Measurements from ENCODE around the gene MRPL20. TPM values are rescaled to one million over a fixed set of nuclear protein-coding genes. Genes with fewer than 3 reads are reported as not detected.

Gene MRPL20
- polyA plus RNA-seq, 3 donors: 84.3 to 186 (median 156) TPM

DNA sequence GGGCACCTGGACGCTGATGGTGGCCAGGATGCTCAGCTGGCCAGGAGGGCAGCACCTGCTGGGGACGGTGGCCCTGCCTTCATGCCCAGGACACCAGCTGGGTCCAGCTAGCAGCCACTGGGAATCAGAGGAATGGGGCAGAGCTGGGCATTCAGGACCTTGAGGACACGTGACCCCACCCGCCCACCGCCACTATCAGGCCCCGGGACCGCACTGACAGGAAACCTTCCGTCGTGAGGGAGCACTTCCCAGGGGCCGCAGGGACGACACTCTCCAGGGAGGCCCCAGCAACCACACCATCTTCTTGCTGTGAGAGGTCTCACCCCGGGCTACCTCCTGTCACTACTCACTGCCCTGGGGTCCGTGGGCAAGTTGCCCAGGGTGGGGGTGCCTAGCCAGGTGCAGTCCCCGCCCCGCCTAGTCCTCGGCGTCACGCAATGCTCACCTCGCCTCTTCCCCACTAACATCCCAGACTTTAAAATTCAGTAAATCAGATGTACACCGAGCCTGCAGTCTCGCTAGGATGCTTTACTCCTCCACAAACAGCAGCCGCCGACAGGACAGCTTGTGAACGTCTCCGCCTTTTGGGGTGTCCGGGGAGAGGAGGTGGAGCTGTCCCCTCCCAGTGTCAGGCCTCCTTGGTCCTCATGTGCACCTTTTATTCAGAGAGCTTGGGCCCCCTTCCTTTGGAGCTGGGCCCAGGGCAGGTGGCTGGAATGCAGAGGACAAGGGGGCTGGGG, 33.3 kb upstream of the MRPL20 start:
- intact Hi-C loops (cut with micrococcal nuclease): no loop called here
- Histone ChIP-seq H3K9me3 (replicated peaks in 1 of 2; ENCODE audit: control insufficient read depth in 1 of 2, insufficient read depth in 1 of 2, low read length in 2 of 2) (no peaks in the 10 kb centered on the region), H3K4me3 (replicated peaks in 1 of 3; ENCODE audit: low read depth in 2 of 3, low read length in 3 of 3) (no peak overlapping the region), H3K9ac (ENCODE audit: insufficient read depth, low read length, poor library complexity, severe bottlenecking) (no peak overlapping the region), H3K27me3 (ENCODE audit: control insufficient read depth in 2 of 2, insufficient read depth in 2 of 2, low read length in 2 of 2) (peaks cover 5 to 19% of the 10 kb centered on the region in 2 donors), H3K4me2 (replicated peaks; ENCODE audit: extremely low read depth, low read length, poor library complexity, severe bottlenecking) (no peak overlapping the region), H2AFZ (ENCODE audit: insufficient read depth, low read depth, low read length, poor library complexity, severe bottlenecking) (peak overlapping the region; percentile 35), H4K20me1 (ENCODE audit: insufficient read depth, low read length) (no peaks in the 10 kb centered on the region), H3K4me1 (ENCODE audit: control insufficient read depth in 1 of 2, insufficient read depth in 2 of 2, low read length in 2 of 2) (peaks cover 5 to 7% of the 10 kb centered on the region in 2 donors), H3K36me3 (replicated peaks in 1 of 2; ENCODE audit: control insufficient read depth in 1 of 2, insufficient read depth in 2 of 2, low read length in 2 of 2) (no peaks in the 10 kb centered on the region), H3K27ac (ENCODE audit: low read depth in 1 of 2, low read length in 2 of 2) (no peak overlapping the region), H3K79me2 (ENCODE audit: insufficient read depth, low read length) (no peaks in the 10 kb centered on the region)
- WGBS (ENCODE audit: insufficient coverage): 83% methylated on average over 21 of the region's 26 CpGs
- peaks cover 0 to 5% (median 0%) of the 10 kb centered on the region in 7 donors for H3K9me3 Mint-ChIP-seq
- TF ChIP-seq CTCF (IDR thresholded peaks at IDR 0.05): no peak
- H3K4me3 Mint-ChIP-seq: no peak overlapping the region
- H3K4me1 Mint-ChIP-seq: peaks cover 7% of the 10 kb centered on the region
- H3K36me3 Mint-ChIP-seq: peaks cover 0 to 1% of the 10 kb centered on the region in 2 donors
- H3K27me3 Mint-ChIP-seq (ENCODE audit: low read depth in 3 of 3): peaks cover 8 to 41% (median 19%) of the 10 kb centered on the region in 3 donors
- no peak for DNase-seq
- peak overlapping the region in 1 of 7 donors; percentile 68 for H3K27ac Mint-ChIP-seq

GRCh38 chr1:1439546-1440261, 32.6 kb upstream of the MRPL20 start:
- no peak overlapping the region for H3K4me2 ChIP-seq (replicated peaks; ENCODE audit: extremely low read depth, low read length, poor library complexity, severe bottlenecking)
- TF ChIP-seq CTCF (IDR thresholded peaks at IDR 0.05): no peak
- no peak for DNase-seq
- H3K9me3 ChIP-seq (replicated peaks in 1 of 2; ENCODE audit: control insufficient read depth in 1 of 2, insufficient read depth in 1 of 2, low read length in 2 of 2): no peaks in the 10 kb centered on the region
- Mint-ChIP-seq H3K4me3 (no peak overlapping the region), H3K27ac (no peak overlapping the region), H3K27me3 (ENCODE audit: low read depth in 3 of 3) (peaks cover 15 to 48% (median 25%) of the 10 kb centered on the region in 3 donors), H3K9me3 (peaks cover 0 to 8% (median 0%) of the 10 kb centered on the region in 7 donors), H3K36me3 (peaks cover 1 to 2% of the 10 kb centered on the region in 2 donors), H3K4me1 (peaks cover 12% of the 10 kb centered on the region)
- no peak overlapping the region for H3K4me3 ChIP-seq (replicated peaks in 1 of 3; ENCODE audit: low read depth in 2 of 3, low read length in 3 of 3)
- no peaks in the 10 kb centered on the region for H3K79me2 ChIP-seq (ENCODE audit: insufficient read depth, low read length)
- H4K20me1 ChIP-seq (ENCODE audit: insufficient read depth, low read length): no peaks in the 10 kb centered on the region
- WGBS (ENCODE audit: insufficient coverage): 85% methylated on average over 79 of the region's 82 CpGs
- no peak overlapping the region for H3K9ac ChIP-seq (ENCODE audit: insufficient read depth, low read length, poor library complexity, severe bottlenecking)
- peaks cover 10 to 26% of the 10 kb centered on the region in 2 donors for H3K27me3 ChIP-seq (ENCODE audit: control insufficient read depth in 2 of 2, insufficient read depth in 2 of 2, low read length in 2 of 2)
- intact Hi-C loops (cut with micrococcal nuclease): no loop called here
- peaks cover 8 to 15% of the 10 kb centered on the region in 2 donors for H3K4me1 ChIP-seq (ENCODE audit: control insufficient read depth in 1 of 2, insufficient read depth in 2 of 2, low read length in 2 of 2)
- H3K36me3 ChIP-seq (replicated peaks in 1 of 2; ENCODE audit: control insufficient read depth in 1 of 2, insufficient read depth in 2 of 2, low read length in 2 of 2): no peaks in the 10 kb centered on the region
- H3K27ac ChIP-seq (ENCODE audit: low read depth in 1 of 2, low read length in 2 of 2): no peak overlapping the region
- H2AFZ ChIP-seq (ENCODE audit: insufficient read depth, low read depth, low read length, poor library complexity, severe bottlenecking): no peak overlapping the region

Measured in CD14-positive monocyte (primary cell).